Measurements from ENCODE around the gene VPS13A. TPM values are rescaled to one million over a fixed set of nuclear protein-coding genes. Genes with fewer than 3 reads are reported as not detected.

VPS13A gene
- total RNA-seq, 1 donor from 2014 or later: 37.8 TPM

GRCh38 chr9:77455312-77455927 is 278.1 kb downstream of the VPS13A start:
- Histone ChIP-seq H3K4me3 (no peak overlapping the region), H3K4me1 (peaks cover 11% of the 10 kb centered on the region), H3K27ac (no peak overlapping the region), H3K36me3 (no peaks in the 10 kb centered on the region), H3K9me3 (no peaks in the 10 kb centered on the region), H3K27me3 (ENCODE audit: low read depth) (no peaks in the 10 kb centered on the region)
- no peak for DNase-seq
- TF ChIP-seq CTCF (IDR thresholded peaks at IDR 0.05): peak; percentile 51
- peak; percentile 39 to 48 for ATAC-seq
- intact Hi-C loops (cut with DNase I): no loop called here

- Histone ChIP-seq H3K4me3 (no peak overlapping the region), H3K27me3 (ENCODE audit: low read depth) (no peaks in the 10 kb centered on the region), H3K4me1 (peaks cover 11% of the 10 kb centered on the region), H3K27ac (no peak overlapping the region), H3K9me3 (no peaks in the 10 kb centered on the region), H3K36me3 (no peaks in the 10 kb centered on the region)
- peak; percentile 85 for DNase-seq
- intact Hi-C loops (cut with DNase I): no loop called here
- ATAC-seq: peak; percentile 92 to 95
- peak; percentile 91 for TF ChIP-seq CTCF (IDR thresholded peaks at IDR 0.05)
Observed at GRCh38 chr9:77456829-77457437, 279.6 kb downstream of the VPS13A start.

- ATAC-seq (peak; percentile 92 to 93), DNase-seq (peak; percentile 62)
- intact Hi-C loops (cut with DNase I): no loop called here
- peak; percentile 82 for TF ChIP-seq CTCF (IDR thresholded peaks at IDR 0.05)
- Histone ChIP-seq H3K27me3 (ENCODE audit: low read depth) (no peaks in the 10 kb centered on the region), H3K27ac (no peak overlapping the region), H3K4me3 (no peak overlapping the region), H3K9me3 (no peaks in the 10 kb centered on the region), H3K4me1 (peaks cover 11% of the 10 kb centered on the region), H3K36me3 (no peaks in the 10 kb centered on the region)
Observed at GRCh38 chr9:77457916-77458592, 280.7 kb downstream of the VPS13A start.

- H3K4me3 ChIP-seq: no peak overlapping the region
- no peak overlapping the region for H3K27ac ChIP-seq
- H3K27me3 ChIP-seq (ENCODE audit: low read depth): no peaks in the 10 kb centered on the region
- intact Hi-C loops (cut with DNase I): no loop called here
- TF ChIP-seq CTCF (IDR thresholded peaks at IDR 0.05): no peak
- ATAC-seq (no peak), DNase-seq (no peak)
- H3K9me3 ChIP-seq: no peaks in the 10 kb centered on the region
- no peaks in the 10 kb centered on the region for H3K36me3 ChIP-seq
- H3K4me1 ChIP-seq: peaks cover 18% of the 10 kb centered on the region
Observed at GRCh38 chr9:77460938-77461337, 283.6 kb downstream of the VPS13A start.

- TF ChIP-seq CTCF (IDR thresholded peaks at IDR 0.05): no peak
- Histone ChIP-seq H3K36me3 (no peaks in the 10 kb centered on the region), H3K9me3 (no peaks in the 10 kb centered on the region), H3K4me3 (no peak overlapping the region), H3K27me3 (ENCODE audit: low read depth) (no peaks in the 10 kb centered on the region), H3K27ac (no peak overlapping the region), H3K4me1 (peaks cover 18% of the 10 kb centered on the region)
- intact Hi-C loops (cut with DNase I): no loop called here
- ATAC-seq (no peak), DNase-seq (no peak)
Observed at GRCh38 chr9:77462066-77462465, 284.7 kb downstream of the VPS13A start.

Measured in lower lobe of right lung (tissue), 2 donors.